ENCODE data around the gene ASH1L.
"Not testable (repeated sequence)": the region's sequence is repeated elsewhere in the genome, so short reads cannot be mapped to it uniquely, and the experiment has no call there.

ASH1L gene

GRCh38 chr1:155488419-155488818, 74.2 kb downstream of the ASH1L start:
- not testable (repeated sequence) for DNase-seq (ENCODE audit: low read depth)

- DNase-seq (ENCODE audit: low read depth): no peak
Observed at GRCh38 chr1:155487541-155487940, 75.1 kb downstream of the ASH1L start.

GRCh38 chr1:155486952-155487351, 75.7 kb downstream of the ASH1L start:
- not testable (repeated sequence) for DNase-seq (ENCODE audit: low read depth)

GRCh38 chr1:155485945-155486344, 76.7 kb downstream of the ASH1L start:
- no peak for DNase-seq (ENCODE audit: low read depth)

- DNase-seq (ENCODE audit: low read depth): no peak
Observed at GRCh38 chr1:155485222-155485621, 77.4 kb downstream of the ASH1L start.

GRCh38 chr1:155481741-155482241, 80.8 kb downstream of the ASH1L start:
- no peak for DNase-seq (ENCODE audit: low read depth)

GRCh38 chr1:155479205-155479604, 83.4 kb downstream of the ASH1L start:
- no peak for DNase-seq (ENCODE audit: low read depth)

GRCh38 chr1:155478270-155478852, 84.2 kb downstream of the ASH1L start:
- no peak for DNase-seq (ENCODE audit: low read depth)

GRCh38 chr1:155474146-155474545, 88.5 kb downstream of the ASH1L start:
- DNase-seq (ENCODE audit: low read depth): no peak

GRCh38 chr1:155473151-155473821, 89.3 kb downstream of the ASH1L start:
- no peak for DNase-seq (ENCODE audit: low read depth)

GRCh38 chr1:155472491-155473083, 90.0 kb downstream of the ASH1L start:
- DNase-seq (ENCODE audit: low read depth): no peak

- DNase-seq (ENCODE audit: low read depth): no peak
Observed at GRCh38 chr1:155471891-155472290, 90.7 kb downstream of the ASH1L start.

GRCh38 chr1:155471026-155471425, 91.6 kb downstream of the ASH1L start:
- no peak for DNase-seq (ENCODE audit: low read depth)

GRCh38 chr1:155466996-155467395, 95.6 kb downstream of the ASH1L start:
- DNase-seq (ENCODE audit: low read depth): no peak

GRCh38 chr1:155466617-155466972, 96.0 kb downstream of the ASH1L start:
- DNase-seq (ENCODE audit: low read depth): no peak

GRCh38 chr1:155463865-155464650, 98.5 kb downstream of the ASH1L start:
- DNase-seq (ENCODE audit: low read depth): no peak

- DNase-seq (ENCODE audit: low read depth): no peak
Observed at GRCh38 chr1:155458111-155458510, 104.5 kb downstream of the ASH1L start.

- no peak for DNase-seq (ENCODE audit: low read depth)
Observed at GRCh38 chr1:155457266-155457665, 105.3 kb downstream of the ASH1L start.

- DNase-seq (ENCODE audit: low read depth): no peak
Observed at GRCh38 chr1:155455588-155456195, 106.9 kb downstream of the ASH1L start.

- no peak for DNase-seq (ENCODE audit: low read depth)
Observed at GRCh38 chr1:155454096-155454495, 108.5 kb downstream of the ASH1L start.

- no peak for DNase-seq (ENCODE audit: low read depth)
Observed at GRCh38 chr1:155453141-155453540, 109.5 kb downstream of the ASH1L start.

GRCh38 chr1:155451199-155451598, 111.4 kb downstream of the ASH1L start:
- DNase-seq (ENCODE audit: low read depth): no peak
